GM18873 (cell line): ENCODE measurements around the gene LNX2.

ENCODE experiments used
- ATAC-seq: cut with Tn5 transposase; IDR thresholded peaks from one replicate; pipeline ENCODE4 v1.9.1; 2021; ENCODE audit warnings: mild to moderate bottlenecking, moderate library complexity, moderate number of reproducible peaks; ENCODE audit not compliant: unreplicated experiment, low FRiP score

The LNX2 gene

DNA sequence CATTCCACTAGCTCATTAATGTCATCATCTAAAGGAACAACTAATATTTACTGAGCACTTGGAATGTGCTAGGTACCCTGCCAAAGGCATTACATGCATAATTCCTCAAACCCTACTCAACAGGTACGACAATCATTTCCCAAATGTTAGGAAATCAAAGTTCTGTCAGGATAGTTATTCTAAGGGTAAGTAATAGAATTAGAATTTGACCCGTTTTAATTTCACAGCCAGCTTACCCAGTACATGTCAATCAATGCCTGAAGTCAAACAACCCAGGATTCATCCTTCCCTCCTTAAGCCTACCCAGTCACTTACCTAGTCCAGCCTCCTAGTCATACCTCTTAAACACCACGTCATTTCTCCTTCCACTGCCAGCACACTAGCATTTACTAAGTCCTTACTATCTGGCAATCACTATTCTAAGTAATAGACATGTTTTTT is 2.4 kb downstream of the LNX2 start:
- no peak for ATAC-seq

DNA sequence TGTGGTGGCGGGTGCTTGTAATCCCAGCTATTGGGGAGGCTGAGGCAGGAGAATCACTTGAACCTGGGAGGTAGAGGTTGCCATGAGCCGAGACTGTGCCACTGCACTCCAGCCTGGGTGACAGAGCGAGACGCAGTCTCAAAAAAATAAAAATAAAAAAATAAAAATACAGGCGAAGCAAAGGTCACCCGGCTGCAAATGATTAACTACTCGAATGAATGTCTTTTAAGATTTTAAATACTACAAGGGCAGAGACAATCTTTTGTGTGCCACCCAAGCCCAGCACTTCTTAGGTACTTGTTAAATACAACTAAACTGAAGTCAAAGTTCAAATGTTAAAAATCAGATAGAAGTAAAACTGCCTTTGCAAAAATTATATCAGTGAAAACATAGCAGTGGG is 6.7 kb downstream of the LNX2 start:
- ATAC-seq, result no peak

DNA sequence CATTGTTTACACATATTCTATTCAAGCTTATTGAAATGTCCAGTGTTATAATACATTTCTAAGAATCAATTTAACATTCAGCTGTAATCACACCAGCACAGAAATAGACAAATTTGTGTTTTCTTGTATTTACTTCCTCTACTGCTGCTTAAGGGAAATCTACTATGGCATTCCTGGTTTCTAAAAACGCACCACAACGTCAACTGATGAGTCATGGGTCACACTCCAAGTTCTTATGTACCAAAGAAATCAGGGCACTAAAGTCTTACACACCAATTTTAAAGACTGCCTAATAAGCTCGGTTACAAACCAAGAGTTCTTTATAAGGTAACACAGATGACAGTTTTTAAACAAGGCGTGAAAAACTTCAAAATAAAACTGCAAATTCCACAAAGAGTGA is 13.2 kb downstream of the LNX2 start:
- ATAC-seq, result no peak

DNA sequence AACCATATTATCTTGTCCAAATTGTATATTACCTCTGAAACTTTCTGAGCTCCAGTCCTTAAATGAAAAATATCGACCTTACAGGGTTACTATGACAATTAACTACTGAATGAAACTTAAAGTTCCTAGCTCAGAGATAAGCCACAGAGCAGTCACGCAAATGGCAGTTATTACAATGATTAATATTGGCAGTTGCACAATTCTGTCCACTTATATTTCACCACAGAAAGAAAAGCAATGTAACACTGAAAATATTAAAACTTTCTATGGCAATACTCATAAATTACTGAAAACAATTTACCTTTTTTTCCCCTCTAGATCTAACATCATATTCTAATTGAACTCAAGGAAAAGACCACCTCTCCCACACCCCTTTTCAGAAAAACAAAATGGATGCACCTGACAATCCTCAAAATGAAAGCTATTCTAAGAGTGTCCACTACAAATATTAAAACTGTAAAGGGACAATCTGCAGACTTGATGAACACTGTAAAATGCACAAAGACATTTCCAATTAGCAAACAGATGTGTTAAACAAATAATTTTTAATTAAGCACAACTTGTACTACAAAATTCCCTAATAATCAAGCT is 14.6 kb downstream of the LNX2 start:
- ATAC-seq, result no peak

DNA sequence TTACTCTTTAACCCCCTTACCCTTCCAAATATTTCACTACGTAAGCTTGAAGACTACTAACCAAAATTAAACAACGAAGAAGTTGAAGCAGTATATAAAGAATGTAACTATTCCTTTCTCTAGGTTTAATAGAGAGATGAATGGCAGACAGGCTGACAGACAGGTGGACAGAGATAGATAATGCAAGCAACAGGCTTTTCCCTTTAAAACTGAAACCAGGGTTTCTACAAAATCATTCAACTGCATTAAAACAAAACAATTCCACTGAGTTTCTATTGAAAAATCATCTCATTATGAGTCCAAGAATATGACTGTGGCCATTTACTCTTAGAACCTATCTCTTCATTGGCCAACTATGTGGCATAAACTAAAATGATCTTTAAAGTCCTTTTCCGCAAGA is 15.2 kb downstream of the LNX2 start:
- ATAC-seq, result no peak

DNA sequence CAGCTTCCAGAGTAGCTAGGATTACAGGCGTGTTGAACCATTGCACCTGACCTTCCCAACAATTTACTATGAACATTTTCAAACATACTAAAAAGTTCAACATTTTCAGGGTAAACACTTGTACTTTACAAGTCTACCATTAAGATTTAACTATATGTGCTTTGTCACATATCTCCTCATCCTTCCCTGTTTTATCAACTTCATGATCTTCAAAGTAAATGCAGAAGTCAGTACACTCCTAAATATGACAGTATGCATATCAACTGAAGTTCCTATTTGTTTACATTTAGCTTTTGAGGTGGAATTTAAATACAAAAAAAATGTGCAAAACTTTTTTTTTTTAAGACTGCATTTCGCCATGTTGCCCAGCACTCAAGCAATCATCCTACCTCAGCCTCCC is 18.5 kb downstream of the LNX2 start:
- ATAC-seq, result no peak

DNA sequence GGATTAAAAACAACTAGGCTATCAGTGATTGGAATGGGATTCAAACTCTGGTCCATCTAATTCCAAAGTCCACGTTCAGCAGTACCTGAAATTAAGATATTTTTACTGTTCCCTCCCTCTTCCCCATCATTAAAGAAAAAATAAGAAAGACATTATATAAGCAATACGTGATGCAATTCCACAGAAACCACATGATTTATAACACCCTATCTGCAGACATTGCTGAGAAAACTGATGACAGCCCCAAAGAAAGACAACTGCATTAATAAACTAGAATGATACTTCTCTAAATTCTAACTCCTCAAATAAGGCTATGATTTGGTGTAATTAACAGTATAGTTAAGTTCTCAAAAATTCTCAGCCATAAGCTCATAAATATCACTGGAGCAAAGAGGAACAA is 19.1 kb downstream of the LNX2 start:
- ATAC-seq, result no peak

DNA sequence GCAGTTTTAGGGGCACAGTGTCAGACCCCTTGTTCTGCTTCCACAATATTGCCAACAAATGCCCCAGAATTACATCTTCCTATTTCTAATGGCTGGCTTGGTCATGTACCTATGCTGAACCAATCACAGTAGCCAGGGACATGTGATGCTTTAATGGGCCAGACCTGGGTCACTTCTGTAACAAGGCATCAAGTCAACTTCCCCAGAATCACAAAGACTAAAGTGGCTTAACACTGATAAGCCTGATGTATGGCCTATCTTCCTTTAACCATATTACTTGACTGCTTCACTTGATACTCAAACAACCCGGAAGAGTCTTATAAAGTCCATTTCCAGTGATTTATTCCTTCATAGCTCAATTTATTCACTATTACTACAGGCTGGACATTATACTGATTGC is 19.6 kb downstream of the LNX2 start:
- ATAC-seq, result no peak

DNA sequence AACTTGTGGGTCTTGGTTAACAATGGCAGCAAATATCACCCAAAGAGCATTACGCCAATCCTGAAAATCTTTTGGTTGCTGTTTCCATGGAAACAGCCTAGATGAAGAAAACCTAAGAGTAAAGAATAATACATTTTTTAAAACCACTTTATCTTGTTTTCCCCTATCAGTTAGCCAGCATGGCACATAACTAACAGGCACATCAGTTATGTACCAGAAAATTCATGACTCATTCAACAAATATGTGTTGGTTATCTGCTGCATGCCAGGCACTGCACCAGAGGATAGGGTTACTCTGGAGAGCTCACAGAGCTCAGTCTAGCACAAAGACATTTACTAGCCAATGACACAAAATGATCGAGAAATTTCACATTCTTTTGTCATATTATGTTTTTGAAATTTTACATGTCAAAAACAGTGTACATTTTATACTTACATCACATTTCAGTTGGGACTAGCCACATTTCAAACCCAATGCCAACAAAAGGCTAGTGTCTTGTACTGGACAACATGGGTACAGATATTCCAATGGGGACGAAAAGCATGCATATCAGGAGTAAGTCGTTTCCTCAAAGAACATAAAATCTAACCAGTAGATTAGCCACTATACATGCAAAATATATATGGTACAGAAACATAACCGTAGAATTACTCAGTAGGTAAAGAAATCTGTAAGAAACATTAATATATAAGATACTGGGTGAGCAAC is 20.3 kb downstream of the LNX2 start:
- no peak for ATAC-seq

DNA sequence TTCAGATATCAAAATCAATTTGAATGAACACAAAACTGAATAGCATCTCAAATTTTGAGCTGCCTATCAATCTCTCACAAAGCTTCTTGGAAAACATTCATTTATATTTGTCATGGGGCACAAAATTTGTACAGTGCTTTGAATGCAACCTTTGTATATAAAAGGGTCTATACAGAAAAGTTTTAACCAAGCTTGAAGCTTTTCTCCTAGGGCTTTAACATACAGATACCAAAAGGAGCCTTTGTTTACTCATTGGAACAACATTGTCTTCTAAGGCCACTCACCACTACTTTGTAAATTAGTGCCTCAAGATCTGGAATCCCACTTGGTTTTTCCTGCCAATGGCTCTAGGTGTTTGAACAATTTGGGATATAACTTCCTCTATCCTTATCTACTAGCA is 21.2 kb downstream of the LNX2 start:
- ATAC-seq, result no peak

DNA sequence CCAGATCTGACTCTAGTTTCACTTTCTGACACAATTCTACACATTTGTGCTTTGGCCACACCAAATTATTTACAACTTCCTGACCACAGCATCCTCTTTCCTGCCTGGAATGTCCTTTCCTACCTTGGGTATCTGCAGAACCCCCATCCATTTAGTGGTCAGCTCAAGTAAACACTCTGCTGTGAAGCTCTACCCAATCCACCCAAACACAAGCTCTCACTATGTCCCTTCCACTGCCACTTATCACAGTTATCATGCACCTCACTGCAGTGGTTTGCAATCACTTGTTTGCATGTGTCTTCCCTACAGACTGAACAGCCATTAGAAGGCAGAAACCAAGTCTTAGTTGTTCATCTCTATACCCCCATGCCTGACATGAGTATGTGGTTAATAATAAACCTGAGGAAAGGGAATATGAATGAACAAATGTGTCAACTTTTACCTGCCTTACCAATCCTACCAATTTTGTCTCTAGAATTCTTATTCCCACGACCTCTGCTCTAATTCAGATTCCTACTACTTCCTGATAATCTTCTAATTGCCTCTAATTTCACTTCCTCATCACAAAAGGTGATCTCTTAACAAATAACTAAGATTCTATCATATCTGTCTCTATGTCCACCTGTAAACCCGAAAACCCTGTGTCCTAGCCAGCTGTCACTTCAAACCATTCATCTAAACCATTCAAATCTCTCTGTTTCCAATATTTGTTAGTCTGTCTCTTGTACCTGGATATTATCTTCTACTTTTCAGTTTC is 25.1 kb downstream of the LNX2 start:
- no peak for ATAC-seq

DNA sequence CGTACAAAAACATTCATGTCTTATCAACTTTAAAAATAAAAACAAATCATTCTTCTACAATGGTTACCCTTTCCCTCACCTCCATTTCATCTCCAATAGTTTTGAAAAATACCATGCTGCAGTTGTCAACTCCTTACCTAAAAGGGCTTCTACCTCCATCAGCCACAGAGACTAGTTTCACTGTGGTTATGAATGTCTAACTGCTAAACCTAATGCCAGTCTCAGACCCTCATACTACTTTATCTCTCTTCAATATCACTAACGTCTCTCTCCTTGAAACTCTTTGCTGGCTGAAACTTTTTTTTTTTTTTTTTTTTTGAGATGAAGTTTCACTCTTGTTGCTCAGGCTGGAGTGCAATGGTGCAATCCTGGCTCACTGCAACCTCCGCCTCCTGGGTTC is 27.1 kb downstream of the LNX2 start:
- peak; percentile 61 for ATAC-seq

DNA sequence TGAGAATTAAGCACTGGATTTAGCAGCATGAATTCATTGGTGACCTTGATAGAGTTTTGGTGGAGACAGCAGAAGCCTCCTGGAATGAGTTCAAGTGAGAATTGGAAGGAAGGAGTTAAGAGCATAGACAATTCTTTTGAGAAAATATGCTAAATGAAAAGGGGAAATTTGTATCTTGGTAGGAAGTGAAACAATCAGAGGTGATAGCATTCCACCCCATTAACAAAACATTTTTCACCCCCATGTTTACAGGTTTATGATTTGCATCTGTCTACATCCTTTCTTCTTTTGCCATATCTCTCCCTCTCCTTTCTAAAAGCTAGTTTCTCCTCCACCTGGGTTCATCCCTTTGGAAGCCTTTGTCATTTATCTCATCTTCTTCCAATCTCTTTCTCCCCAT is 27.5 kb downstream of the LNX2 start:
- no peak for ATAC-seq

DNA sequence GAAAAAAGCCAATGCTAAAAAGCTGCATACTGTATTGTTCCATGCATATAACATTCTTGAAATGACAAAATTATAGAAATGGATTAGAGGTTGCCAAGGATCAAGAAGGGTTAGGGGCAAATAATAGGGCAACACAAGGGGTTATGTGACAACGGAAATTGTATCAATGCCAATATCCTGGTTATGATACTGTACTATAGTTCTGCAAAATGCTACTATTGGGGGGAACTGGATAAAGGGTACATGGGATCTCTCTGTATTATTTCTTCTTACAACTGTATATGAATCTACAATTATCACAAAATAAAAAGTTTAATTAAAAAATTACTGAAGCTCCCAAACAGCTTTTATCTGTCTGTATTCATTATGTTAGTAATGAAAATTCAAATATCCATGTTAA is 31.9 kb downstream of the LNX2 start:
- ATAC-seq, result no peak

DNA sequence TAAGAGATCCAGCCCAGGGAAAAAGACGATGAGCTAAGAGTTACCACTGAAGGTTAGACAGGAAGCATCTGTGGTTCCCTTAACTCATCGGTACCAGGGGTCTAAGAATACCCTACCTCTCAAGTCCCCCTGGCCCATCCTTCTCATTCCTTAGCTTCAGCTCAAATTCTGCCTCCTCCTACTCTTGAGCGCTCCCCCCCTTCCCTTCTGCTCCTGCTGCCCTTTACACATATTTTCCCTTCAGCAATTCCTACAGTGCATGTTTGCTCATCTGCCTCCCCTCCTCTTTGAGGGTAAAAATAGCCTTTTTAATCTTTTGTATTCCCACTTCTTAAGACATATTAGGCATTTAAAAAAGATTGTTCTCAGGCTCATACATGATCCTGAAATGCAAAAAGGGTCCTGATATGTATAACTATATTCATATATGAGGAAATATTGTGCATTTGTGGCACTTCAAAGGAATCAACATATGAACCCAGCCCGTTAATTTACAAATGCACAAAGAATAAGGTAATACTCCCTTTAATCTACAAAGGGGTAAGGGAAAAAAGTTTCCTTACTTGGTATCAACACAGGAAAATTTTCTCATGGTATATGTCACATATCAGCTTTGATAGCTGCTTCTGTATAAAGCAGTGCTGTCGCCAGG is 33.1 kb downstream of the LNX2 start:
- ATAC-seq, result no peak

DNA sequence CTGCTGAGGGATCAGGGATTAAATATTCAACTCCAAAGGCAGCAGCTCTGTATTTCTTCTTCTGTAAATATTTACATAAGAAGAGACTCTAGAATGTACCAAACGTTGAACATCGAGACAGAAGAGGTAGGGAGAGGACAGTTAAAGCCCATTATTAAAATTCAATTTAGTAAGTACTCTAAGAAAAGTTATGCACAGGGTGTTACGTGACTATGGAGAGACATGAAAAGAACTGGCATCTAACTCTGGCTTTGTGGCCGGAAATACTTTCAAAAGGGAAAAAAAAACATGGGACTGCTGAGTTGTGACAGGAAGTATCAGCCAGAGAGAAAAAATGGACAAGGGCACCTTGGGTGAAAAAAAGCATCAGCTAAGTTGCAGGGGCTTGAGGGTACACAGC is 36.7 kb downstream of the LNX2 start:
- ATAC-seq, result no peak

DNA sequence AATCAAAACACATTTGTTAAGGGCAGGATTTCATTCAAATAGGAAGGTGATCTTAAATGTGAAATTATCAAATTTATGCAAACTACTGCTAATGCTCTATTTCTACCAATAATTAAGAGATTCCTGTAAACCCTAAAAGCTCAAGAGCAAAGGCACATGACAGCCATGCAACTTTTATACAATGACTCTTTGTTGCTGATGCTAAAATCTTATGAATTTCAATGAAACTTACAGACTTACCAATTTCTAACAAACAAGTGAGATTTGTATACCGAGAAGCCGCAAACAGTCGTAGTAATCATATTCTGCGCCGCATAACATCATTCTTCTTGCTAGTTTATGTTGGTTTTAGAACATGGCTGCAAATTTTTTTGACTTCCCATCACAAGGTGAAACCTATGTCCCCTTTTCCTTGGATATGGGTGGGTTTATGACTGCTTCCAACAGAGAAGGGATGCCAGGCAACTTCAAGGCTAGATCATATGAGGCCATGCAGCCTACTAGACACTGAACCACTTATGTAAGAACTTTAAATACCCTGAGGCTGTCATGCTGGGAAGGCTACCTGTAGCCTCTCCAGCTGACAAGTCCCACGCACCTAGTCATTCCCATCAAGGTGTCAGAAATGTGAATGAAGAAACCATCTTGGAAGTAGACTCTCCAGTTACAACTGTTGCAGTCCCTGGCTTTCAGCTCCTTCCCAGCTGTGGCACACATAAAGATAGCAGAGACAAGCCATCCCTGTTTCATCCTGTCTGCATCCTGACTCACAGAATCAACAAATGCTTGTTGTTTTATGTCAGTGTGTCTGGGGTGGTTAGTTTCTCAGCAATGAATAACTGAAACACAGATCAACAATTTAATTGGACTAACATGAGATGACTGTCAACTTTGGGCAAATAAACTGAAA is 42.0 kb downstream of the LNX2 start:
- no peak for ATAC-seq

DNA sequence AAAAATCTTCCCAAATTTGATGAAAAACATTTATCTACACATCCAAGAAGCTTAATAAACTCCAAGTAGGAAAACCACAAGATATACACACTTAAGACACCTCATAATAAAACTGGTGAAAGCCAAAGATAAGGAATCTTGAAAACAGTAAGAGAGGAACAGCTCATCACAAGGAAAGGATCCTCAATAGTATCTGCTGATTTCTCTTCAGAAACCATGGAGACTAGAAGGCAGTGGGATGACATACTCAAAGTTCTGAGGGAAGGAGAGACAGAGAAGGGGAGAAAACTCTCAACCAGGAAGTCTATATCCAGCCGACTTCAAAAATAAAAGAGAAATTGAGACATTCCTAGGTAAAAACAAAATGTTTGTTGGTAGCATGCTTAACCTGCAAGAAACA is 45.7 kb downstream of the LNX2 start:
- no peak for ATAC-seq

DNA sequence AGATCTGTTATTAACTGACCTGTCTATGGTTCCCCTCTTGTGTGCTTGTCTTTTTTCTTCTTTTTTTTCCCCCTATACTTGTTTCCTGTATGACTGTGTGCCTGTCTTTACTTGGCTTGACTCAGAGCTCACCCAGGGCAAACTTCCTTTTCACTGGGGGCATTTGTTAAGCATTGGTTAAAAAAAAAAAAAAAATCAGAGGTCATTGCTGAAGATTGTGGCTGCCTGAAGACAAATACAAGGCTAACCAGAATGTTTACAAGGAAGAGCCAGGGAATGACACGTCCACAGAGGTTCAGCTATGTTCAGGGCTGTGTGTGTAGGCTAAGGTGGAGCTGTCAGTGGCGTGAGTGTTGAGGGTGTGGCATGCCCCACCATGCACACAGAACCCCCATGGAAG is 47.1 kb downstream of the LNX2 start:
- ATAC-seq, result no peak

DNA sequence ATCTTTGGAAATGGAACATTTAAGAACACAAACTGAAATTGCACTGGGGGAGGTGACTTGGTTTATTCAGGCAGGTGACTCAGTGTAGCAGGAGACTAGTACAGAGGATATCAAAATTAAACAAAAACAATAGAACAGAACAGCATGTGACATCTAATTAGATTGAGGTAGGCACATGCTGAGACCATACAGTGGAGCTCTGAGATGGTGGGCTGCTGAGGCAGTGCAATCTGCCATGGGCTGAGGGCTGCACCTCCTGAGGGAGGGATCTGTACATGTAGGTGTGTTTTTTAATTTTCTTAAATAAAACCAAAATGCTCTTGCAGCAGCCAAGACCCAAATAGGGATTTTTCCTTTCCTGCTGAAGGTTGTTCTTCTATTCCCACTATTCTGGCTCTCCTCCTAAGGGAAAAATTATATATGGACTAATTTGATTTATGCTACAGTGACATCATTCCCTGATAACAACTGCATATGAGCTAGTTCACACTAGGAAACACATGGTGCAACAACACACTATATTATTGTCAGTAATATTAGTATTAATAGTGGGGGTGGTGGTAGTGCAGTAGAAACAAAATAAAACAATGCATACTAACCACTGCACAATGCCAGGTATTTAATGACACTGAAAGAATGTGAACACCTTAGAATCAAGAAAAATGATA is 48.0 kb downstream of the LNX2 start:
- ATAC-seq, result no peak
